Upper lobe of left lung (tissue), 4 donors: ENCODE results near the gene TTC28.

ENCODE experiments used
- EP300 ChIP-seq, 4 donors: sonication (generic); formaldehyde crosslinking; IDR thresholded peaks; one replicate each; pipeline ENCODE4 v1.5.1; 2017; ENCODE audit warnings: antibody characterized with exemption in 4 of 4, control low read depth in 2 of 4
- POLR2A ChIP-seq, 4 donors: fragments of 450-650 bp; IDR thresholded peaks; one replicate each; pipeline ENCODE4 v1.5.1; 2016 to 2017; ENCODE audit warnings: antibody characterized with exemption in 4 of 4, mild to moderate bottlenecking in 2 of 4
- TF ChIP-seq, protein P1 (sequence below), 6 experiments: fragments of 450-650 bp in 4 of 6; fragments of 200-600 bp in 2 of 6; sonication (generic) in 2 of 6; IDR thresholded peaks; one replicate each; pipeline ENCODE4 v1.5.1; 2016 to 2019; ENCODE audit warnings: antibody characterized with exemption in 6 of 6

DNA sequence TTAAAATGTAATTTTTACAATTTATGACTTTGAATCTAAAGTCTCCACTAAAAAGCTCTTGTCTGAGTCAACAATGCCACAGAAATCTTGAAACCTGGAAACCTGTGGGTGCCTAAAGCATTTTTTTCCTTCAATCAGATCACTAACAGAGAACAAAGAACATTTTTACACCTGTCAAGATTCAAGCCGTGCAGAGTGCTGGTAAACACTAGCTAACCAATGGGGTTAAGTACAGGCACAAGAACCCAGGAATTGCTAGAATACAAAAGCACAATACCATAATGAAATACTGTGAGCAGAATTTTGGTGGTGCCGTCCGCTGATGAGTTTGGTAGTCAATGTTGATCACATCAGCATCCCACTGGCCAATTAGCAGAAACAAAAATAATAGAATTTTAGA, 380.3 kb downstream of the TTC28 start:
- TF ChIP-seq POLR2A (IDR thresholded peaks at IDR 0.05), result no peak
- TF ChIP-seq, protein P1, sequence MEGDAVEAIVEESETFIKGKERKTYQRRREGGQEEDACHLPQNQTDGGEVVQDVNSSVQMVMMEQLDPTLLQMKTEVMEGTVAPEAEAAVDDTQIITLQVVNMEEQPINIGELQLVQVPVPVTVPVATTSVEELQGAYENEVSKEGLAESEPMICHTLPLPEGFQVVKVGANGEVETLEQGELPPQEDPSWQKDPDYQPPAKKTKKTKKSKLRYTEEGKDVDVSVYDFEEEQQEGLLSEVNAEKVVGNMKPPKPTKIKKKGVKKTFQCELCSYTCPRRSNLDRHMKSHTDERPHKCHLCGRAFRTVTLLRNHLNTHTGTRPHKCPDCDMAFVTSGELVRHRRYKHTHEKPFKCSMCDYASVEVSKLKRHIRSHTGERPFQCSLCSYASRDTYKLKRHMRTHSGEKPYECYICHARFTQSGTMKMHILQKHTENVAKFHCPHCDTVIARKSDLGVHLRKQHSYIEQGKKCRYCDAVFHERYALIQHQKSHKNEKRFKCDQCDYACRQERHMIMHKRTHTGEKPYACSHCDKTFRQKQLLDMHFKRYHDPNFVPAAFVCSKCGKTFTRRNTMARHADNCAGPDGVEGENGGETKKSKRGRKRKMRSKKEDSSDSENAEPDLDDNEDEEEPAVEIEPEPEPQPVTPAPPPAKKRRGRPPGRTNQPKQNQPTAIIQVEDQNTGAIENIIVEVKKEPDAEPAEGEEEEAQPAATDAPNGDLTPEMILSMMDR (IDR thresholded peaks at IDR 0.05), result no peak
- TF ChIP-seq EP300 (IDR thresholded peaks at IDR 0.05), result no peak
